ENCODE results near the gene MINDY4. TPM values are rescaled to one million over a fixed set of nuclear protein-coding genes. Genes with fewer than 3 reads are reported as not detected.
A peak's percentile ranks its signal among the peaks of the same experiment; 100 is the strongest.

The MINDY4 gene
- total and polyA plus RNA-seq, 2 of the 4 experiments (the other 2 are of a cell fraction): 1.8 to 3.6 TPM

DNA sequence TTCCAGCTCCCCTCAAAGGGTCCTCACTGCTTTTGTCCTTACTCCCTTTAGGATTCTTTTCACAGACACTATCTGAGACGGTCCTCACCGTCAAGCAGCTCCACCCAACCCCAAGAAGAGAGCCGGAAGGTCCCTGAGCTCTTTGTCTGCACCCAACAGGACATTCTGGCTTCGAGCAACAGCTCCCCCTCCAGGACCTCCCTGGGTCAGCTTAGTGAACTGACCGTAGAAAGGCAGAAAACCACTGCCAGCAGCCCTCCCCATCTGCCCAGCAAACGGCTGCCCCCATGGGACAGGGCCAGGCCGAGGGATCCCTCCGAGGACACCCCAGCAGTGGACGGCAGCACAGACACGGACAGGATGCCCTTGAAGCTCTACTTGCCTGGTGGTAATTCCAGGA, 19.9 kb downstream of the MINDY4 start:
- Histone ChIP-seq H3K9me3 (ENCODE audit: control insufficient read depth, insufficient read depth, low read length) (no peaks in the 10 kb centered on the region), H3K79me1 (ENCODE audit: low read depth in 1 of 2, low read length in 2 of 2) (peaks cover 0 to 18% of the 10 kb centered on the region in 2 experiments; a peak in 2 of 4 replicates), H2BK15ac (ENCODE audit: low read depth, low read length) (no peak overlapping the region; the same call in 2 of the 3 replicates), H3K27me3 (ENCODE audit: control insufficient read depth, insufficient read depth, low read length) (no peaks in the 10 kb centered on the region), H3K4ac (ENCODE audit: low read depth, low read length) (no peak overlapping the region; the same call in 1 of the 2 replicates), H3K27ac (ENCODE audit: insufficient read depth, low read length) (no peak overlapping the region), H3K9ac (ENCODE audit: low read depth, low read length) (no peak overlapping the region), H3K9me1 (ENCODE audit: insufficient read depth, low read length) (peaks cover 32% of the 10 kb centered on the region), H2BK20ac (ENCODE audit: low read depth, low read length) (no peak overlapping the region), H2AK9ac (replicated peaks; ENCODE audit: low read depth, low read length, poor library complexity) (no peak overlapping the region), H4K5ac (ENCODE audit: low read depth, low read length) (no peak overlapping the region), H3K4me2 (ENCODE audit: low read depth, low read length) (no peak overlapping the region), H3K23ac (ENCODE audit: low read depth, low read length) (no peak overlapping the region), H3K4me3 (ENCODE audit: insufficient read depth, low read depth, low read length) (no peak overlapping the region), H2AK5ac (ENCODE audit: low read depth, low read length) (peak overlapping the region; percentile 7; the same call in 1 of the 2 replicates), H2BK120ac (ENCODE audit: low read depth, low read length) (no peak overlapping the region), H2BK5ac (ENCODE audit: low read depth, low read length, poor library complexity, severe bottlenecking) (no peak overlapping the region), H3K4me1 (ENCODE audit: control insufficient read depth, insufficient read depth, low read length) (peaks cover 19% of the 10 kb centered on the region), H4K20me1 (ENCODE audit: insufficient read depth, low read length) (no peaks in the 10 kb centered on the region), H2AFZ (replicated peaks; ENCODE audit: low read length, poor library complexity) (no peak overlapping the region), H4K8ac (ENCODE audit: low read depth in 2 of 2, low read length in 2 of 2) (no peak overlapping the region), H3K18ac (ENCODE audit: low read depth, low read length) (no peak overlapping the region), H3K56ac (ENCODE audit: extremely low read depth, insufficient read depth, low read length) (no peak overlapping the region), H4K91ac (ENCODE audit: insufficient read depth, low read depth, low read length) (no peak overlapping the region), H3K36me3 (ENCODE audit: control insufficient read depth, insufficient read depth, low read length) (peaks cover 7% of the 10 kb centered on the region), H3K14ac (replicated peaks; ENCODE audit: low read depth, low read length) (no peak overlapping the region)
- ATAC-seq (ENCODE audit: low read depth) (no peak), DNase-seq (no peak)
- ChIA-PET POLR2A (ENCODE audit: unreplicated experiment) (no interaction called here), CTCF (no interaction called here)
- WGBS, 2 experiments (ENCODE audit: extremely low coverage in 2 of 2, insufficient read length in 1 of 2): 80% methylated on average over 1 of the region's 10 CpGs; no CpG with 5 or more reads in 1 of the 2 experiments
- dilution Hi-C loops (cut with HindIII; ENCODE audit: low sequenced_read_pairs, unreplicated experiment): no loop called here
- in situ Hi-C loops (cut with MboI; ENCODE audit: low sequenced_read_pairs): no loop called here
- no TSS peak for BruUV-seq (replicated peaks)
- intact Hi-C loops (cut with micrococcal nuclease): no loop called here
- no peak for TF ChIP-seq CHD1 (IDR thresholded peaks at IDR 0.05; ENCODE audit: low read depth, low read length)
- TF ChIP-seq POLR2A (IDR thresholded peaks at IDR 0.05; ENCODE audit: low read depth, low read length): no peak
- no peak for TF ChIP-seq RAD21 (IDR thresholded peaks at IDR 0.05; ENCODE audit: low read length)
- no peak for TF ChIP-seq FOS (IDR thresholded peaks at IDR 0.05; ENCODE audit: low read depth, low read length)
- no peak for TF ChIP-seq MXI1 (IDR thresholded peaks at IDR 0.05; ENCODE audit: borderline replicate concordance, low read depth, low read length)
- TF ChIP-seq CEBPB (IDR thresholded peaks at IDR 0.05; ENCODE audit: low read depth, low read length): no peak
- TF ChIP-seq MAZ (IDR thresholded peaks at IDR 0.05; ENCODE audit: borderline replicate concordance, low read depth, low read length): no peak
- no peak for TF ChIP-seq BHLHE40 (IDR thresholded peaks at IDR 0.05; ENCODE audit: low read depth, low read length)
- no peak for TF ChIP-seq MAFK (IDR thresholded peaks at IDR 0.05; ENCODE audit: low read depth, low read length)
- TF ChIP-seq, protein P1, sequence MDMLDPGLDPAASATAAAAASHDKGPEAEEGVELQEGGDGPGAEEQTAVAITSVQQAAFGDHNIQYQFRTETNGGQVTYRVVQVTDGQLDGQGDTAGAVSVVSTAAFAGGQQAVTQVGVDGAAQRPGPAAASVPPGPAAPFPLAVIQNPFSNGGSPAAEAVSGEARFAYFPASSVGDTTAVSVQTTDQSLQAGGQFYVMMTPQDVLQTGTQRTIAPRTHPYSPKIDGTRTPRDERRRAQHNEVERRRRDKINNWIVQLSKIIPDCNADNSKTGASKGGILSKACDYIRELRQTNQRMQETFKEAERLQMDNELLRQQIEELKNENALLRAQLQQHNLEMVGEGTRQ (IDR thresholded peaks at IDR 0.05; ENCODE audit: low read depth, low read length): no peak
- no peak for TF ChIP-seq SMC3 (IDR thresholded peaks at IDR 0.05; ENCODE audit: low read depth, low read length)
- no peak for TF ChIP-seq RCOR1 (IDR thresholded peaks at IDR 0.05; ENCODE audit: insufficient replicate concordance, low read length)
- no peak for TF ChIP-seq RFX5 (IDR thresholded peaks at IDR 0.05; ENCODE audit: low read depth, low read length)

Measured in IMR-90 (cell line).